ENCODE measurements around the gene ORM2.

The ORM2 gene

DNA sequence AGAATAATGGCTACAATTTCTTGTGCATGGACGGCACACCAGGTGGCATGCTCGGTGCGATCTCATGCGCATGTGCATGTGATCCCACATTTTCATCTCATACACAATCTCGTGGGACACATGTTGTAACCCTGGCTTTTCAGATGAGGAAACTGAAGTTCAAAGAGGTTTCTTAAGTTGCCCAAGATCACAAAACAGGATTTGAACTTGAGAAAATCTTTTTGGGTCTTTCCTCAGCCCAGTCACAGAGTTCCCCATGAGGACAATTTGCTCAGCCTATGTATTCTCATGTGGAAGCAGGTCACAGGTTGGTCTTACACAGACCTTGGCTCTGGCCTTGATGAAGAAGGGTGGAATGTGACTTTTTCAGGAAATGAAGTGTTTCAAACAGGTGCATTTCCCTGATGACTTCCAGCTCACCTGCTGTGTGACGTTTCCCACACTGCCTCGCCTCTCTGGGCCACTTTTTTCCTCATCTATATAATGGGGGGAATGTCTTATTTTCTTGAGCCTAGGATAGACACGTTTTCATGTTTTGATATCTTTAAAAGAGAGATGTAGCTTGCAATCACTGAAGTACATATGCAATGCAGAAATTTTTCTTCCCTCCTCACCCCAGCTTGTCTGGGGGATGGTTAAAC, 13.8 kb upstream of the ORM2 start:
- Histone ChIP-seq H3K9me2 (replicated peaks; ENCODE audit: control insufficient read depth, low read length) (no peaks in the 10 kb centered on the region), H3K79me2 (ENCODE audit: control insufficient read depth, low read length) (no peaks in the 10 kb centered on the region), H3K4me3 (ENCODE audit: low read length) (no peak overlapping the region), H3K36me3 (ENCODE audit: control insufficient read depth, low read length) (no peaks in the 10 kb centered on the region), H3F3A (ENCODE audit: control insufficient read depth, insufficient read depth) (no peaks in the 10 kb centered on the region), H3K4me1 (ENCODE audit: control insufficient read depth, low read length) (no peaks in the 10 kb centered on the region), H3K27me3 (ENCODE audit: control insufficient read depth, low read length) (no peaks in the 10 kb centered on the region), H3K4me2 (ENCODE audit: low read length) (no peak overlapping the region), H4K20me1 (ENCODE audit: control insufficient read depth, insufficient read depth, low read depth, low read length) (no peaks in the 10 kb centered on the region), H3K9me3 (ENCODE audit: control insufficient read depth, insufficient read depth, low read length) (no peaks in the 10 kb centered on the region), H3K27ac (ENCODE audit: low read depth, low read length) (no peak overlapping the region)
- TF ChIP-seq, protein P1, sequence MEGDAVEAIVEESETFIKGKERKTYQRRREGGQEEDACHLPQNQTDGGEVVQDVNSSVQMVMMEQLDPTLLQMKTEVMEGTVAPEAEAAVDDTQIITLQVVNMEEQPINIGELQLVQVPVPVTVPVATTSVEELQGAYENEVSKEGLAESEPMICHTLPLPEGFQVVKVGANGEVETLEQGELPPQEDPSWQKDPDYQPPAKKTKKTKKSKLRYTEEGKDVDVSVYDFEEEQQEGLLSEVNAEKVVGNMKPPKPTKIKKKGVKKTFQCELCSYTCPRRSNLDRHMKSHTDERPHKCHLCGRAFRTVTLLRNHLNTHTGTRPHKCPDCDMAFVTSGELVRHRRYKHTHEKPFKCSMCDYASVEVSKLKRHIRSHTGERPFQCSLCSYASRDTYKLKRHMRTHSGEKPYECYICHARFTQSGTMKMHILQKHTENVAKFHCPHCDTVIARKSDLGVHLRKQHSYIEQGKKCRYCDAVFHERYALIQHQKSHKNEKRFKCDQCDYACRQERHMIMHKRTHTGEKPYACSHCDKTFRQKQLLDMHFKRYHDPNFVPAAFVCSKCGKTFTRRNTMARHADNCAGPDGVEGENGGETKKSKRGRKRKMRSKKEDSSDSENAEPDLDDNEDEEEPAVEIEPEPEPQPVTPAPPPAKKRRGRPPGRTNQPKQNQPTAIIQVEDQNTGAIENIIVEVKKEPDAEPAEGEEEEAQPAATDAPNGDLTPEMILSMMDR (IDR thresholded peaks at IDR 0.05; ENCODE audit: low read depth, low read length, poor library complexity, severe bottlenecking): no peak
- TF ChIP-seq EZH2phosphoT487 (IDR thresholded peaks at IDR 0.05; ENCODE audit: borderline replicate concordance, low read length): no peak

DNA sequence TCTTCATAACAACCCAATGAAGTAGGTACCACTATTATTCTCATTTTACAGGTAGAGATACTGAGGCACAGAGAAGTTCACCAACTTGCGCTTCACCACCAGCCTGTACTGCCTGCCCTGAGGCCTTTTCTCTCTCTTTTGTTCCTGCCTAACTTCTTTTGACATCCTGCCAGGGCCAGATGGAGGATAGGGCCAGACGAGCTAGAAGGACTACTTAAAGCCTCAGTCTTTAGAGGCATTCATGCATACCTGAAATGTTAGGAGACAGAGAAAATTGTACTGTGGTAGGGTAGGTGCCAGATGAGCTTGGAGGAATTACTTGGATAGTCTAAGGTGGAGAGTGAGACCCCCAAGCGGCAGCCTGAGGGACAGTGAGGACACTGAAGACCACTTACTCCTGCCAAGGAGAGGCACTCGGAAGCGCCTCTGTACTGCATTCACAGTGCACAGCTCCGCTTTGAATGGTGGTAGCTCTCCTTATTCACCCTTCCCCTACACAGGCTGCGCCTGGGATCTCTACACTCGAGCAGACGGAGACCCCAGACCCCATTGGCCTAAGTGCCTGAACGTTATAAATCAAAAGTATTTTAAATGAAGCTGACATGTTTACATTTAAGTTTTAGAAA, 13.0 kb upstream of the ORM2 start:
- H3K4me2 ChIP-seq (ENCODE audit: low read length): no peak overlapping the region
- H3F3A ChIP-seq (ENCODE audit: control insufficient read depth, insufficient read depth): no peaks in the 10 kb centered on the region
- H3K4me1 ChIP-seq (ENCODE audit: control insufficient read depth, low read length): no peaks in the 10 kb centered on the region
- no peaks in the 10 kb centered on the region for H3K9me2 ChIP-seq (replicated peaks; ENCODE audit: control insufficient read depth, low read length)
- TF ChIP-seq, protein P1 (IDR thresholded peaks at IDR 0.05; ENCODE audit: low read depth, low read length, poor library complexity, severe bottlenecking): no peak
- TF ChIP-seq EZH2phosphoT487 (IDR thresholded peaks at IDR 0.05; ENCODE audit: borderline replicate concordance, low read length): no peak
- no peak overlapping the region for H3K27ac ChIP-seq (ENCODE audit: low read depth, low read length)
- H3K36me3 ChIP-seq (ENCODE audit: control insufficient read depth, low read length): no peaks in the 10 kb centered on the region
- H3K4me3 ChIP-seq (ENCODE audit: low read length): no peak overlapping the region
- H3K27me3 ChIP-seq (ENCODE audit: control insufficient read depth, low read length): peaks cover under 1% of the 10 kb centered on the region
- H3K9me3 ChIP-seq (ENCODE audit: control insufficient read depth, insufficient read depth, low read length): no peaks in the 10 kb centered on the region
- H3K79me2 ChIP-seq (ENCODE audit: control insufficient read depth, low read length): no peaks in the 10 kb centered on the region
- H4K20me1 ChIP-seq (ENCODE audit: control insufficient read depth, insufficient read depth, low read depth, low read length): no peaks in the 10 kb centered on the region

DNA sequence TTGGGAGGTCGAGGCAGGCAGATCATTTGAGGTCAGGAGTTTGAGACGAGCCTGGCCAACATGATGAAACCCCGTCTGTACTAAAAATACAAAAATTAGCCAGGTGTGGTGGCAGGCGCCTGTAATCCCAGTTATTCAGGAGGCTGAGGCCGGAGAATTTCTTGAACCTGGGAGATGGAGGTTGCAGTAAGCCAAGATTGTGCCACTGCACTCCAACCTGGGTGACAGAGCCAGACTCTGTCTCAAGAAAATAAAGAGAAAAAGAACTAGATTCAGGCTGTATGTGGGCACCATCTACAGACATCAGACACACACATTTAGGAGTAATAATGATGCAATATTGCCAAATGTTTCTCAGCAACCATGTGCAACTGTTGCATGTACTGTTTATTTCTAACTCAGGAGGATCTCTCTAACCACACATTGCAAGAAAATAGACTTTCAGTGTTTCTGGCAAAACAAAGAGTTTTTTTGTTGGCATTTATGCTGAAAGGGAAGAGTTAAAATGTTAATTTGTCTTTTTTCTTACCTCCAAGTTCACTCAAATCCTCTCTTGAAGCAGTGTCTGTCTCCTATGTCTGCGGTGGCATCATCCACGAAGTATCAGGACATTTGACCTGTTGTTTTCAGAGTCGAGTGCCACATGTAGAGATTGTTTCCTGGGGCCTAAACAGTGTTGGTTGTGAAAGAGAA, 11.9 kb upstream of the ORM2 start:
- Histone ChIP-seq H3K9me3 (ENCODE audit: control insufficient read depth, insufficient read depth, low read length) (no peaks in the 10 kb centered on the region), H3K79me2 (ENCODE audit: control insufficient read depth, low read length) (no peaks in the 10 kb centered on the region), H3F3A (ENCODE audit: control insufficient read depth, insufficient read depth) (no peaks in the 10 kb centered on the region), H3K4me1 (ENCODE audit: control insufficient read depth, low read length) (no peaks in the 10 kb centered on the region), H3K36me3 (ENCODE audit: control insufficient read depth, low read length) (no peaks in the 10 kb centered on the region), H3K27me3 (ENCODE audit: control insufficient read depth, low read length) (peaks cover 4% of the 10 kb centered on the region), H3K9me2 (replicated peaks; ENCODE audit: control insufficient read depth, low read length) (no peaks in the 10 kb centered on the region), H3K4me3 (ENCODE audit: low read length) (no peak overlapping the region), H3K27ac (ENCODE audit: low read depth, low read length) (no peak overlapping the region), H4K20me1 (ENCODE audit: control insufficient read depth, insufficient read depth, low read depth, low read length) (no peaks in the 10 kb centered on the region), H3K4me2 (ENCODE audit: low read length) (no peak overlapping the region)
- TF ChIP-seq EZH2phosphoT487 (IDR thresholded peaks at IDR 0.05; ENCODE audit: borderline replicate concordance, low read length): no peak
- TF ChIP-seq, protein P1 (IDR thresholded peaks at IDR 0.05; ENCODE audit: low read depth, low read length, poor library complexity, severe bottlenecking): no peak

All from DOHH2 (cell line).